GM21360 (cell line): ENCODE data around the gene DNAAF2.
"Not testable (repeated sequence)": the region's sequence is repeated elsewhere in the genome, so short reads cannot be mapped to it uniquely, and the experiment has no call there.

Experiments
- ATAC-seq: cut with Tn5 transposase; IDR thresholded peaks from one replicate; pipeline ENCODE4 v1.9.1; 2021; ENCODE audit warnings: mild to moderate bottlenecking, moderate library complexity; ENCODE audit not compliant: unreplicated experiment

DNAAF2 gene

DNA sequence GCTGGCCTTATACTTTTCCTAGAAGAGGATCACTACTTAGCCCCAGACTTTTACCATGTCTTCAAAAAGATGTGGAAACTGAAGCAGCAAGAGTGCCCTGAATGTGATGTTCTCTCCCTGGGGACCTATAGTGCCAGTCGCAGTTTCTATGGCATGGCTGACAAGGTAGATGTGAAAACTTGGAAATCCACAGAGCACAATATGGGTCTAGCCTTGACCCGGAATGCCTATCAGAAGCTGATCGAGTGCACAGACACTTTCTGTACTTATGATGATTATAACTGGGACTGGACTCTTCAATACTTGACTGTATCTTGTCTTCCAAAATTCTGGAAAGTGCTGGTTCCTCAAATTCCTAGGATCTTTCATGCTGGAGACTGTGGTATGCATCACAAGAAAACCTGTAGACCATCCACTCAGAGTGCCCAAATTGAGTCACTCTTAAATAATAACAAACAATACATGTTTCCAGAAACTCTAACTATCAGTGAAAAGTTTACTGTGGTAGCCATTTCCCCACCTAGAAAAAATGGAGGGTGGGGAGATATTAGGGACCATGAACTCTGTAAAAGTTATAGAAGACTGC, 12.9 kb downstream of the DNAAF2 start:
- ATAC-seq, result no peak

DNA sequence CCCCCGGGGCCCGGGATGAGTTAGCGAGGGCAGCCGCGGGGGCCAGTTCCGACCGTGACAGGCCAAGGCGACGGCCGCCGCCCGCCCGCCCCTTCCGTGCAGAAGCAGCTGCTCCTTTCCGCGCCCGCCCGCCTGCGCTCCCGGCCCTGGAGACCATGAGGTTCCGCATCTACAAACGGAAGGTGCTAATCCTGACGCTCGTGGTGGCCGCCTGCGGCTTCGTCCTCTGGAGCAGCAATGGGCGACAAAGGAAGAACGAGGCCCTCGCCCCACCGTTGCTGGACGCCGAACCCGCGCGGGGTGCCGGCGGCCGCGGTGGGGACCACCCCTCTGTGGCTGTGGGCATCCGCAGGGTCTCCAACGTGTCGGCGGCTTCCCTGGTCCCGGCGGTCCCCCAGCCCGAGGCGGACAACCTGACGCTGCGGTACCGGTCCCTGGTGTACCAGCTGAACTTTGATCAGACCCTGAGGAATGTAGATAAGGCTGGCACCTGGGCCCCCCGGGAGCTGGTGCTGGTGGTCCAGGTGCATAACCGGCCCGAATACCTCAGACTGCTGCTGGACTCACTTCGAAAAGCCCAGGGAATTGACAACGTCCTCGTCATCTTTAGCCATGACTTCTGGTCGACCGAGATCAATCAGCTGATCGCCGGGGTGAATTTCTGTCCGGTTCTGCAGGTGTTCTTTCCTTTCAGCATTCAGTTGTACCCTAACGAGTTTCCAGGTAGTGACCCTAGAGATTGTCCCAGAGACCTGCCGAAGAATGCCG, 13.7 kb downstream of the DNAAF2 start:
- peak; percentile 25 for ATAC-seq

DNA sequence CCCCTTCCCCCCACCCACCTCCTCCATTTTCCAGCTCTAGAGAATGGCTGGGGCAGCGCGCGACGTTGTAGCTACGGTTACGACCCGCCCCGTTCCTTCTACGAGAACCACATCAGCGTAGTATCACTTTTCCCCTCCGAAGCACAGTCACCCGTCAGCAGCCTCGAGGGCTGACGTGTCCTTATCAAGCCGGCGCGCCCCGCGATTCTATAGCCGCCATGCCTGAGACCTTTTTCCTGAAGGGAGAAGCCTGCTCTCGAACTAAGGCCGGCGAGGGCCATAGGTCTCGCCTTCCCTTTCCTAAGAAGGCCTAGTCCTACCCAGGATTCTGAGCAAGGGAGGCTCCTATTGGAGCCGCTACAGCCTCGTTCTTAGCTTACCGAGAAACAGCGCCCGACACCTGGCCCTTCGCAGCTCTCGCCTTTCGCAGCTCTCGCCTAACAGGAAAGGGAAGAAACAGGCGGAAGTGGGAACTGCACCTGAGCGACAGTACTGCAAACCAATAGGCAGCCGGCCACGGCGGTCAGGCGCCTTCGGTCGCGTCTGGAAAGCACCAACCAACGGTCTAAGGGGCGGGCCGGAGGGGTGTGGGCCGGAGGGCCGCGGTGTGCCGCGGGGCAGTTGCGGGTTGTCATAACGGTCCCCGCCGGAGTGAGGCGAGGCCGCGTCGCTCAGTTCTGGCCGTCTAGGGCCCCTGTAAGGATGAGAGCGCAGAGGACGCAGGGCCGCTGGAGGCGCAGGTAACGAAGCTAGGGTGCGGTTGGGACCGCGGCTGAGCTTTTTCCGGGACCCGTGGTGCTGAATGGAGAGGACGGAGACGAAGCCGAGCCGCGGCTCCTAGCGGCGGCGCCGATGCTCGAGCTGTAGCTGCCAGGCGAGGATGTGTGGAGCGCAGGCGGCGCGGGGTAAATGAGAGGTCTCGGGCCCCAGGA, 14.6 kb downstream of the DNAAF2 start, which contains the start of the genes MGAT2 and RPL36AL:
MGAT2 (plus strand) TSS at position 618 of the 932 bp plus-strand sequence. CDS start 470 bp downstream, outside the sequence.
RPL36AL (minus strand) TSS at position 445 of the 932 bp plus-strand sequence. CDS start 1,522 bp downstream, outside the sequence.
- ATAC-seq, result peak; percentile 89

DNA sequence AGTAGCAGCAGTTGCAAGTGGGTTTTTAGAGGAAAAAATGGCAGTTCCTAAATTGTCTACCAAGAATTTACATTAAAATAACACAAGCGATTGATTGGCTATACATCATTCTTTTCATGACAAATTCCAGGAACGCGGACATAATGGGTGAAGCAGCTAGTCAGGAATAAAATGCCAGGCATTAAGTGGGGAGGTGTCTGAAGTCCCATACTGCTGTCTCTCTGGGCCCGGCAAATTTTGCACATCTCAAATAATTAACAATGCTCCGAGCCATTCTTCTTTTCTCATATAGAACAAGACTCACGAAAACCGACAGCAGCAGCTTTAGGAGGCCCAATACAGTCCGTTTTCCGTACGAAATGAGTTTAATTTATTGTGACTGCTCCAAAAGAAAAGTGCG, 15.3 kb downstream of the DNAAF2 start:
- ATAC-seq, result no peak

DNA sequence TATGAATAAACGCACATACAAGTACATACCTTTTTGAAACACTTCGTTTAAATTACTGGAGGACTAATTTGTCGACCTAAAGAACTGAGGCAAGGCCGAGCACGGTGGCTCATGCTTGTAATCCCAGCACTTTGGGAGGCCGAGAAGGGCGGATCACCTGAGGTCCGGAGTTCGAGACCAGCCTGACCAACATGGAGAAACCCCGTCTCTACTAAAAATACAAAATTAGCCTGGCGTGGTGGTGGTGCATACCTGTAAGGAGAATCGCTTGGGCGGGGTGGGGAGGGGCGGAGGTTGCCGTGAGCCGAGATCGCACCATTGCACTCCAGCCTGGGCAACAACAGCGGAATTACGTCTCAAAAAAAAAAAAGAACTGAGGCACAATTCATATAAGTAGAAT, 15.8 kb downstream of the DNAAF2 start:
- not testable (repeated sequence) for ATAC-seq

DNA sequence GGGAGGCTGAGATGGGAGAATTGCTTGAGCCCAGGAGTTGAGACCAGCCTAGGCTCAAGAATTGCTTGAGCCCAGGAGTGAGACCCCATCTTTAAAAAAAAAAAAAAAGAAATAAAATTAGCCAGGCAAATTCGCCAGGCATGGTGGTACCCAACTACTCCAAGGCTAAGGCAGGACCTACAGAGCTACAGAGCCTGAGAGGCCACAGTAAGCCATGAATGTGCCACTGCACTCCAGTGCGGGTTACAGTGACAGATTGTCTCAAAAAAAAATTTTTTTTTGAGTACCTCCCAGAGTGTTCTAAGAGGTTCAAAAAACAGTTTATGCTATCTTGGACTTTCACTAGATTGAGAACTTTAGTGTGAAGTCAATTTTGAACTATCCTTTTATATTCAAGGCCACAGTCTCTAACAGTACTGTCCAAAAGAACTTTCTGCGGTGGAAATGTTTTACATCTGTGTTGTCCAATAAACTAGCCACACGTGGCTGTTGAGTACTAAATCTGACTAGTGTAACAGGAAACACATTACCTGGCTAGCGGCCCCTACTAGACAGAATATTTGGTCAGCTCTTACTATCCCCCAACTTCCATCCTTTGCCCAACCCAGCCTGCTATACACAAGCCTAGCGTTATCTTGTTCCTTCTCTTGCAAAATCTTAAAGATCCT, 17.1 kb downstream of the DNAAF2 start:
- ATAC-seq, result no peak

DNA sequence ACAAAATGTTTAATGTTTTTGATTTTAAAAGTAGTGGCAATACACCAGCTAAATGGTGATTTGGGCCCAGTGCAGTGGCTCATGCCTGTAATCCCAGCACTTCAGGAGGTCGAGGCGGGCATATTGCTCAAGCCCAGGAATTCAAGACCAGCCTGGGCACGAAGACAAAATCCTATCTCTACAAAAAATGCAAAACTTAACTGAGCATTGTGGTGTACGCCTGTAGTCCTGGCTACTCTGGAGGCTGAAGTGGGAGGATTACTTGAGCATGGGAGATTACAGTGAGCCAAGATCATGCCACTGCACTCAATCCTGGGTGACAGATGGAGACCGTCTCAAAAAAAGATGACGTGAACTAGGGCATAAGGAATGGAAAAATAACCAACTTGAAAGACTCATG, 19.3 kb downstream of the DNAAF2 start:
- no peak for ATAC-seq

DNA sequence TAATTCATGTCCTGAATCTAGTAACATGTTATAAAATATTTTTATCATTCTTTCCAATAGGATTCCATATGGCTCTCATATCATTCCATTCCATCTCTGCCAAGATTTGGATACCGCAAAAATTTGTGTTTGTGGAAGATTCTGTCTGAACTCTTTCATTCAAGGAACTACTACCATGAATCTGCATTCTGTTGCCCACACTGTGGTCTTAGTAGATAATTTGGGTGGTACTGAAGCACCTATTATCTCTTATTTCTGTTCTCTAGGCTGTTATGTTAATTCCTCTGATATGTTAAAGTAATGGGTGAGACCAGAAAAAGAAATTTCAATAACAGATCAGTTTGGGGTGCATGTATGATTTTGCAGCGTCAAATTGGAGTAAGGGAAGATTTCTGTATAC, 20.8 kb downstream of the DNAAF2 start:
- ATAC-seq, result no peak

DNA sequence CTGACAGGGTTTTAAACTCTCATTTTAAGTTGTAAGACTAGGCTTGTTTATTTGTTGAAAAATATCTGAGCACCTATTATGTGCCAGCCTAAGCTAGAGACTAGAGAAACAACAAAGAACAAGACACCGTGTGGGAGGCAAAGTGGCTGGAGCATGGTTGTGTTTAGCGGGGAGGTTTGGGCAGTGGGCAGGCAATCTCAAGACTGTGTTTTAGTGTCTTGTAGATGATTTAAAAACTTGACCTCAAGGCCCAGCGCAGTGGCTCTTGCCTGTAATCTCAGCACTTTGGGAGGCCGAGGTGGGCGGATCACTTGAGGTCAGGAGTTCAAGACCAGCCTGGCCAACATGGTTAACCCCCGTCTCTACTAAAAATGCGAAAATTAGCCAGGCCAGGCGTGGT, 22.4 kb downstream of the DNAAF2 start:
- ATAC-seq, result no peak

DNA sequence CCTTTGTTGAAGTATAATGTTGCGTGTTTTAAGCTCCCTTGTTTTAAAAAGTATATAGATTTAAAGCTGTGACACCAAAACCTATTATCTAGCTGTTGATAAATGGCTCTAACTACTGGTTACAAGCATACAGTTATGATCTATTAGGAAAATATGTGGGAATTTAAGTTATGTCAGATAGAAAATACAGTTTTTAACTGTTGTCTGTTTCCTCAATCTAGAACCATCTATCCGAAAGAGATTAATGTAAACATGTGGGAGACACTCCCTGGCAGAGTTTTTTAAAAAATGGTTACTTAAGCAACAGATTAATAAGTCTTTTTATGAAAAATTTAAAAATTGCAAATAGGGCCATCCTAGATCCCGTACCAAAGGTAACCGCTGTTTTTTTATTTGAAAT, 22.8 kb downstream of the DNAAF2 start:
- no peak for ATAC-seq

DNA sequence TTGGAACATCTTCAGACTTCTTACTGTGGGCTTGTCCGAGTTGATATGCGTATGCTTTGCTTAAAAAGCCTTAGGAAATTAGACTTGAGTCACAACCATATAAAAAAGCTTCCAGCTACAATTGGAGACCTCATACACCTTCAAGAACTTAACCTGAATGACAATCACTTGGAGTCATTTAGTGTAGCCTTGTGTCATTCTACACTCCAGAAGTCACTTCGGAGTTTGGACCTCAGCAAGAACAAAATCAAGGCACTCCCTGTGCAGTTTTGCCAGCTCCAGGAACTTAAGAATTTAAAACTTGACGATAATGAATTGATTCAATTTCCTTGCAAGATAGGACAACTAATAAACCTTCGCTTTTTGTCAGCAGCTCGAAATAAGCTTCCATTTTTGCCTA, 27.5 kb downstream of the DNAAF2 start:
- ATAC-seq, result no peak

DNA sequence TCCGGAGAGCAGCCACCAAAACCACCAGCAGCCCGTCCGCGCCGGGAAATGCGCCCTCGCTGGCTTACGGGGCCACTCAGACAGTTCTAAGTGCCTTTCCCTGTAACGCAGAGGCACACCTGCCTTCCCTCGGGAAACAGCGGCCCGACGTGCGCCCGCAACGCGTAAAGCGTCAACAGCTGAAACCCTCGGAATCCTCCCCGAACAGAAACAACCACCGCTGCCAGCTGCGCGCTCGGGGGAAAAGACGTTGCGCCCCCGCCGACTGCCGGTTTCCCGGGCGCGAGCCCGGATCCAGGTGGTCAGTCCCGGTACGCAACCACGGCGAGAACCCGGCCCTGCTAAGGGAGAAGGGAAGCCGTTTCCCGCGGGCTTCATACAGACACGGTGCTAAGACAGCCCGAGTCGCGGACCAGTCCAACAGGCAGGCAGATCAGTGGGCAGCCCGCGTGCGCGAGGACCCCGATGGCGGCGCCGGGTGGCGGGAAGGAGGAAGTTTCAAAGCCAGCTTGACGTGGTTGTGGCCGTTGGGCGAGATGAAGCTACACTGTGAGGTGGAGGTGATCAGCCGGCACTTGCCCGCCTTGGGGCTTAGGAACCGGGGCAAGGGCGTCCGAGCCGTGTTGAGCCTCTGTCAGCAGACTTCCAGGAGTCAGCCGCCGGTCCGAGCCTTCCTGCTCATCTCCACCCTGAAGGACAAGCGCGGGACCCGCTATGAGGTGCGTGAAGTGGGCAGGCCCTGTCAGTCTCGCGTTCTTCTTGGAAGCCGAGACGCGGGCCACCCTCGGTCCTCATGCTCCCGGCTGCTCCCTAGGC, 36.4 kb downstream of the DNAAF2 start, which contains the start of gene LRR1:
LRR1 (plus strand) TSS at position 456 of the 816 bp plus-strand sequence; CDS start at position 537, 81 bp downstream.
- peak; percentile 39 for ATAC-seq

DNA sequence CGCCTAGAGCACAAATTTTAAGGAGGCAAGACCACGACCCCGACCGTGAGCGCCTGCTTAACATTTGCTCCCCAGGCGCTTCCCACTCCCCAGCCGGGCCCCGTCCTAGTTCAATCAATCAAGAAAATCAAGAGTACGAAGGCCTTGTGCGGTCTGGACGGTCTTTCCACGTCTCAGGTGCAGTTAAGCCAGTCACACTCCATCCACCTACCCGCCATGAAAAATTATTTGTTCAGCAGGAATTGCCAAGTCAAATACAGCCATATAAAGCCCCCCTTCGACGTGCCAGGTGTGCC, 36.9 kb downstream of the DNAAF2 start:
- no peak for ATAC-seq

DNA sequence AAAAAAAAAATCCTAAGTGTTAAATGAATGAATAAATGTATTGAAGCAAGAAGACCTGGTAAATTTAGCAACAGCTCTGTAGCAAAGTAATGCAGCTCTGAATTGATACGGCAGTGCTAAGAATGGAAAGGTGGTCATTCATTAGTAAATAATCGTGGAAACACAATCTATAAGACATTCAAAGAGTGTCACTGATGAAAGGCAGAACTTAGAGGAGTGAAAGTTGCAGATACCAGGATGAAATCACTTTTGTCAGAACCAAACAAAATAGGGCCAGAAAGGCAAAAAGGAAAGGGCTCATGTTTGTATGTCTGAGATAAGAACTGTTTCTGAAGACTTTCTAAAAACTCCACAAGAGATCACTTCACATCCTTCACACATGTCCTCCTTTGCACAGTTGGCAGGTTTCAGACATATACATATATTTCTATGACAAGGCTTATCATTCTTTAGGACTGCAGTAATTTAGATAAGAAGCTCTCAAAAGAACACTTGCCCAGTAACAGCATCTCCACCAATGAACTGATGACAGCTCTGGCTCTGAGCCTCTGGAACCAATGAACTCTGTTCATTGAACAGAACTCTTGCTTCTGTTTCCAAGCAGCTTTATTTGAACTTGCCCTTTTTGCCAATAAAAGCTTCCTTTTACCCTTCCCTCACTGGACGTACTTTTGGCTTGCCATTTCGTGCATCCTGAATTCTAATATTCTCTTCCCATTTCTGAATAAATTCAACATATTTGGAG, 40.5 kb downstream of the DNAAF2 start:
- ATAC-seq, result peak; percentile 23

DNA sequence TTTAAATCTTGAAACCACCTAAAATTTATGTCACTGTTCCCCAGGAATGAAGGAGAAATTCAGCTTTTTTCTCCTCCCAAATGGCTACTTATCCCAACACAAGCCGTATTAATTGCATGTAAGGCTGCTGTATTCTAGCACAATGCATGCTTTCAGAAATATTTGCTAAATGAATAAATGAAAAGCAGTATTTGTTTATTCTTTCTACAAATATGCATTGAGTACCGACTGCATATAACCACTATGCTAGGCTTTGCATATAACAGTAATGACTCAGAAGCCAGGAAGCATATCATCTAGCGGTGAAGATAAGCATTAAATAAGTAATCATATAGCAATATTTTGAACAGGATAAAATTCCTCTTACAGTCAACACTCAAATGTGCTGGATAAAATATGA, 42.0 kb downstream of the DNAAF2 start:
- peak; percentile 30 for ATAC-seq

DNA sequence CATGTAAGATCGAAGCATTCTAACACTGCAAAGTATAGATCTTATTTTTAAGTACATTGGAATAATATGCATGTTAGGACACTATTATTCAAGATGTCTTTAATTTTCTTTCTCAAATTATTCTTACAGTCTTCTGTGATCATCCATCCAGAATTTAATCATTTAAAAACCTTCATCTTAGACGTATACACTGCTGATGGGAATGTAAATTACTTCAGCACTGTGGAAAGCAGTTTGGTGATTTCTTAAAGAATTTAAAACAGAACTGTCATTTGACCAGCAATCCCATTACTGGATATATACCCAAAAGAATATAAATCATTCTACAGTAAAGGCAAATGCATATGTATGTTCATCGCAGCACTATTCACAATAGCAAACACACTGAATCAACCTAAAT, 45.7 kb downstream of the DNAAF2 start:
- ATAC-seq, result no peak

DNA sequence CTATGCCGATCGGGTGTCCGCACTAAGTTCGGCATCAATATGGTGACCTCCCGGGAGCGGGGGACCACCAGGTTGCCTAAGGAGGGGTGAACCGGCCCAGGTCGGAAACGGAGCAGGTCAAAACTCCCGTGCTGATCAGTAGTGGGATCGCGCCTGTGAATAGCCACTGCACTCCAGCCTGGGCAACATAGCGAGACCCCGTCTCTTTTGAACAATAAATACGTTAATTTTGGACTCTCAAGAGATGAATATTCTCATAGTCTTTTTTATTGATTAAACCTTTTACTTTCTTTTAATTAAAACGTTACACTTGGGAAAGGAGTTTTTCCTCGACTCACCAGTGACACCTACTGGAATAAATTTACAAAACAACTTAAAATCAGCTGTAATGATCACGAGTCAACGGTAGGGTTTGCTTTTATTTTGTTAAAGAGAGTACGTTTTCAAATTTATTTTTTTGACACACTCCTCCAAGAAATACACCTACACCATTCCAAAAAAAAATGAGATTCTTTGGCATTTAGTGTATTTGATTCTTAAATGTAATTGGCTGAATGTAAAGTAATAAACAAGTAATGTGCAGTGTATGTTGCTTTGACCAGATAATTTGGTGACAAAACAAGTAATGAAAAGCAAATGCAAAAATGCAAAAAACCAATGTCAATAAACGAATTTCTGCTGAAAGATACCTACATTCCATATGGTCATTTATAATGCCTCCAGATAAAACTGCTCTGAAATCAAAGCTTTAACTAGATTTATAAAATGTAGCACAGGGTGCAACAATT, 48.2 kb downstream of the DNAAF2 start:
- peak; percentile 35 for ATAC-seq

DNA sequence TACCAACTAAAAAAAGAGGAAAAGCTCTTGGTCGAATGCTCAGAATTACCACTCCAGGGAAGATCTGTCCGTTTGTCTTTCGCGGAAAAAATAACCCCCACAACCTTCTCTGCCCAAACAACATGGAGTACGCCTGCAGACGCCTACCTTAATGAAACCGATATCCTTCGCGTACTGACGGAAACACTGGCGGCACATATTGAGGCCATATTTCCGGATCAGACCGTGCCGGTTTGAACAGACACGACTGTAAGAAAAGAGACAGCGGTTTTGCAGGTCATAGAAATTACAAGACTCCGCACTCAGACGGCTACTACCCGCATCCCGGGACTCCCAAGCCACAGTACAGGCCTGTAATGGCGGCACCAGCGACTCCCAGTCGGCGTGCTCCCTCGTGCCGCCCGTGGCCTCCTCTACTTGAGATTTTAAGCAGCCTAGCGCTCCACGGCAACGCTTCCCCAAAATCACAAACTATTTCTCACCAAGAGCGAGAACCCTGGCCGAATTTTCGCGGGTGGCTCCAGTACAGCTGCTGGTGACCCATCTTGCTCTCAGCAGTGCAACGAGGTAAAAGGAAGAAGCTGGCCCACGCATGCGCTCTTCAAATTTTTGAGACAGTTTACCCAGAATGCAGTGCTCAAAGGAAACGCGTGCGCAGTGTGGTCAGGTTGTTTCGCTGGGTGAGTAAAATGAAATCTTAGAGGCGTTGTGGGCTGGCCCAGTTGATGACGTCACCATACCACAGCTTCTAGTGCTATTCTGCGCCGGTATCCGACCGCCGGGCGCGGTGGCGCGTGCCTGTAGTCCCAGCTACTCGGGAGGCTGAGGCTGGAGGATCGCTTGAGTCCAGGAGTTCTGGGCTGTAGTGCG, 49.0 kb downstream of the DNAAF2 start, which contains the start of gene RPS29:
RPS29 (minus strand) TSS at position 578 of the 870 bp plus-strand sequence; CDS start at position 544, 34 bp downstream.
- peak; percentile 85 for ATAC-seq
